Measurements from ENCODE around the gene C6orf132.

C6orf132 gene

DNA sequence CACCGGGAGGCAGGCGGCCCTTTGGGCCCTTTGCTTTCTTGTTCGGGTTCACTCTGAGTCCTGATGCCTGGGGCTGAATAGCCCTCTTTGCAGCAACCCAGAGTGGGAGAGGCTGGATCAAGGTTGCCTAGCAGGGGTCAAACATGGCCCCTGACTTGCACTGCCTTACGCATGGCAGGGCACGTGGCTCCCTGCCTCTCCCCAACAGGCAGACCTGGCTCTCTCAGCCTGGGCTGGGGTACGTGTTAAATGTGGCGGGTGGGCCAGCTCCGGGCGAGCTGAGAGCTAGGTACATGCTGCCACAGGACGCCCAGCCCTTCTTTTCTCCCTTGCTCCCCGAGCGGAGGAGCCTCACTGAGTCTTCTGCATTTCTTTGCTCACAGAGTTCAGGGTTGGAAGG, 7.3 kb downstream of the C6orf132 start:
- Mint-ChIP-seq H3K4me1 (ENCODE audit: low read depth) (peaks cover 6% of the 10 kb centered on the region), H3K36me3 (ENCODE audit: low read depth) (no peaks in the 10 kb centered on the region), H3K27me3 (ENCODE audit: low read depth) (peaks cover 13% of the 10 kb centered on the region), H3K9me3 (no peaks in the 10 kb centered on the region), H3K4me3 (no peak overlapping the region), H3K27ac (no peak overlapping the region)
- no peak for DNase-seq (ENCODE audit: low spot score)

DNA sequence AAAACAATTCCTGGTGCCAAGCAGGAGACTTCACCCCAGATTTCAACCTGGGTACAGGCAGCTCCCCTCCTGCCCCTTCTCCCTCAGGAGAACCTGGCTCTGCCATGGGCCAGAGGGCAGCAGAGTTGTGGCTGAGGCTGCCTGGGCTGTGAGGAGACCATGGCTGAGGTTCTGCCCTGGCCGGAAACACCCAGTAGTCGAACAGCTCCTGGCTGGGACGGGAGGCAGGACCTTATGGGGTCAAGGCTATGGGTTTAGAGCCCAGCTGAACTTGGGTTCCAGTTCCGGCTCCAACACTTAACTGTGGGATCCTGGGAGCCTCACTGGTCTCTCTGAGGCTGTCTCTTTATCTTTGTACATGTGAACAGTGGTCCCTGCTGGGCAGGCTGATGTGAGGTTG, 8.5 kb downstream of the C6orf132 start:
- Mint-ChIP-seq H3K4me1 (ENCODE audit: low read depth) (peaks cover 6% of the 10 kb centered on the region), H3K4me3 (no peak overlapping the region), H3K27ac (no peak overlapping the region), H3K9me3 (no peaks in the 10 kb centered on the region), H3K36me3 (ENCODE audit: low read depth) (no peaks in the 10 kb centered on the region), H3K27me3 (ENCODE audit: low read depth) (peaks cover under 1% of the 10 kb centered on the region)
- DNase-seq (ENCODE audit: low spot score), result no peak

GRCh38 chr6:42131531-42131930, 10.9 kb downstream of the C6orf132 start:
- Mint-ChIP-seq H3K27ac (no peak overlapping the region), H3K36me3 (ENCODE audit: low read depth) (no peaks in the 10 kb centered on the region), H3K27me3 (ENCODE audit: low read depth) (no peaks in the 10 kb centered on the region), H3K4me3 (no peak overlapping the region), H3K9me3 (no peaks in the 10 kb centered on the region), H3K4me1 (ENCODE audit: low read depth) (peaks cover 2% of the 10 kb centered on the region)
- DNase-seq (ENCODE audit: low spot score), result no peak

DNA sequence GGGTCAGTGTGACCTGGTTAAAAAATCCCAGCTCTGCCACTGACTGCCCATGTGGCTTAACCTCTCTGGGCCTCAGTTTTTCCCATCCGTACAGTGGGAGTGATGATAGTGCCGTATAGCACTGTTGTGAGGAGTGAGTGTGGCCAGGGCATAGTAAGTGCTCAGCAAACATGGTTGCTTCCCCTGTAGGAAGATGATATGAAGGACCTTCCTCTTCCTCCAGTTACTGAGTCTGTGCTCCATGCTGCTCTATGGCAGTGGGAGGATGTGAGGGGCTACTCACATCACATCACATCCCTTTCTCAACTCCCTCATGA, 13.1 kb downstream of the C6orf132 start:
- H3K4me3 Mint-ChIP-seq, result no peak overlapping the region
- H3K27me3 Mint-ChIP-seq (ENCODE audit: low read depth), result no peaks in the 10 kb centered on the region
- H3K36me3 Mint-ChIP-seq (ENCODE audit: low read depth), result no peaks in the 10 kb centered on the region
- H3K4me1 Mint-ChIP-seq (ENCODE audit: low read depth), result no peaks in the 10 kb centered on the region
- H3K27ac Mint-ChIP-seq, result no peak overlapping the region
- no peak for DNase-seq (ENCODE audit: low spot score)
- no peaks in the 10 kb centered on the region for H3K9me3 Mint-ChIP-seq

GRCh38 chr6:42128460-42129359, 13.7 kb downstream of the C6orf132 start:
- no peak for DNase-seq (ENCODE audit: low spot score)
- Mint-ChIP-seq H3K9me3 (no peaks in the 10 kb centered on the region), H3K36me3 (ENCODE audit: low read depth) (no peaks in the 10 kb centered on the region), H3K4me1 (ENCODE audit: low read depth) (no peaks in the 10 kb centered on the region), H3K27ac (no peak overlapping the region), H3K4me3 (no peak overlapping the region), H3K27me3 (ENCODE audit: low read depth) (no peaks in the 10 kb centered on the region)

GRCh38 chr6:42125663-42126062, 16.8 kb downstream of the C6orf132 start:
- H3K27ac Mint-ChIP-seq, result no peak overlapping the region

GRCh38 chr6:42125231-42125630, 17.2 kb downstream of the C6orf132 start:
- Mint-ChIP-seq H3K36me3 (ENCODE audit: low read depth) (no peaks in the 10 kb centered on the region), H3K4me3 (no peak overlapping the region), H3K27ac (no peak overlapping the region), H3K27me3 (ENCODE audit: low read depth) (no peaks in the 10 kb centered on the region), H3K4me1 (ENCODE audit: low read depth) (no peaks in the 10 kb centered on the region), H3K9me3 (no peaks in the 10 kb centered on the region)
- DNase-seq (ENCODE audit: low spot score), result no peak

More at GRCh38 chr6:42125663-42126062, 16.8 kb downstream of the C6orf132 start:
- Mint-ChIP-seq H3K4me1 (ENCODE audit: low read depth) (no peaks in the 10 kb centered on the region), H3K36me3 (ENCODE audit: low read depth) (no peaks in the 10 kb centered on the region), H3K4me3 (no peak overlapping the region), H3K9me3 (no peaks in the 10 kb centered on the region), H3K27me3 (ENCODE audit: low read depth) (no peaks in the 10 kb centered on the region)
- DNase-seq (ENCODE audit: low spot score), result no peak

DNA sequence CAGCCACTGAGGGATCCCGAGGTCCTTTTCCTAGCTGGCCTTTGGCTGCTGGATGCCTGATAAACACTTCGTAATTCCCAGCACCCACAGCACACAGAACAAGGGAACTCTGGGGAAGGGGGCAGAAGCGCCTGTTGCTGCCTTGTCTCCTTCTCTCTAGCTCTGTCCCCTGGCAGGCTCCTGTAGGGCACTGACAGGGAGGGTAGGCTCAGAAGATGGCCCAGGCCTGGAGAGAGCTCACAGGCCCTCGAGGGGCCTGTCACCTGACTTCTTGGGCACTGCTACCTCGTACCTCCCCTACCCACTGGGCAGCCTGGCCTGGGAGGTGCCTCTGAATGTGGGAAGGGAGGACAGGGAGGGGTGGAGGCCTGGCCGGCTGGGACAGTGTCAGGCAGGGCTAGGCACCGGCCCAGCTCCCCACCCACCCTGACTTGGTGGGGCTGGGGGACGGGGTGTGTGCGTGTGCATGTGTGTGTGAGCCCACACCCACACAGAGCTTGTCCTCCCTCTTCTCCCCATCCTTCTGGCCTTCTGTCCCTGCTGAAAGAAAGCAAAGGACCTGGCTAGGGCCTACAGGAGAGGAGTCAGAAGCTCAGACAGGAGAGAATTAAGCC, 18.1 kb downstream of the C6orf132 start:
- no peak overlapping the region for H3K4me3 Mint-ChIP-seq
- H3K4me1 Mint-ChIP-seq (ENCODE audit: low read depth), result no peaks in the 10 kb centered on the region
- no peak for DNase-seq (ENCODE audit: low spot score)
- H3K27ac Mint-ChIP-seq, result no peak overlapping the region
- no peaks in the 10 kb centered on the region for H3K27me3 Mint-ChIP-seq (ENCODE audit: low read depth)
- H3K36me3 Mint-ChIP-seq (ENCODE audit: low read depth), result no peaks in the 10 kb centered on the region
- no peaks in the 10 kb centered on the region for H3K9me3 Mint-ChIP-seq

GRCh38 chr6:42123379-42124103, 18.9 kb downstream of the C6orf132 start:
- H3K9me3 Mint-ChIP-seq, result no peaks in the 10 kb centered on the region
- H3K4me3 Mint-ChIP-seq, result no peak overlapping the region
- no peaks in the 10 kb centered on the region for H3K4me1 Mint-ChIP-seq (ENCODE audit: low read depth)
- no peak overlapping the region for H3K27ac Mint-ChIP-seq
- no peak for DNase-seq (ENCODE audit: low spot score)
- H3K36me3 Mint-ChIP-seq (ENCODE audit: low read depth), result no peaks in the 10 kb centered on the region
- no peaks in the 10 kb centered on the region for H3K27me3 Mint-ChIP-seq (ENCODE audit: low read depth)

- H3K27ac Mint-ChIP-seq, result no peak overlapping the region
- H3K4me3 Mint-ChIP-seq, result no peak overlapping the region
- no peak for DNase-seq (ENCODE audit: low spot score)
Observed at GRCh38 chr6:42120895-42121865, 21.2 kb downstream of the C6orf132 start.

DNA sequence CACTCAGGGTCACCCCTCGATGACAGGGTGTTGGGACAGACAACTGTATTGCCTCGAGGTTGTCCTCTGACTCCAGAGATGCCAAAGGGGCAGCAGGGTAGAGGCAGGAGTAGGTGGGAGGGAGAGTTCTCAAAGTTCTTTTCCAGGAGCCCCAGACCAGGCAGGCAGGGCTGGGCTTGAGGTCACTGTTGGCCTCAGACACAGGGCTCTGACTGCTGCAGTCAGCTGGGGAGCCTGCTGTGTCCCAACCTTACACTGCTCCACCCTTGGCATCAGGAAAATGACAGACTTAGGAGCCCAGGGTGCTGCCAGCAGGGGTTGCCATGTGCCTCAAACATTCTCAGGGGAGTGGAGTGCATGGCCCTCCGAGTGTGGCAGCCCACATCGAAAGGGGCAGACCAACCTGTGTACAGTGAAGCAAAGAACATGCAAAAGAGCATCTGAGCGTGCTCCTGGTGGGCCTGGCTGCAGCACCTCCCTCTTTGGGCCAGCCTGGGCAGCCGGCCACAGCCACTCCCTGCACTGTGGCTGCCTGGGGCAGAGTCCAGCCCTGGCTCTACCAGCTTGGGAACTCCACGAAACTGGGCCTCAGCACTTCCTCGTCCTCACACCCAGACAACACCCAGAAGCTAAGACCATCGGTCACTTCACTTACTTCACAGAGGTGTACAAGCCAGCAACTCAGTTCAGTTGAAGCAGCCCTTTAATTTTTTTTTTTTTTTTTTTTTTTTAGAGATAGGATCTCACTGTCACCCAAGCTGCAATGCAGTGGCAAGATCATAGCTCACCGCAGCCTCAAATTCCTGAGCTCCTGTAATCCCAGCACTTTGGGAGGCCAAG, 24.0 kb downstream of the C6orf132 start:
- no peak overlapping the region for H3K27ac Mint-ChIP-seq
- H3K4me1 Mint-ChIP-seq (ENCODE audit: low read depth), result no peaks in the 10 kb centered on the region
- no peaks in the 10 kb centered on the region for H3K9me3 Mint-ChIP-seq
- H3K27me3 Mint-ChIP-seq (ENCODE audit: low read depth), result peaks cover 10% of the 10 kb centered on the region
- DNase-seq (ENCODE audit: low spot score), result no peak
- H3K36me3 Mint-ChIP-seq (ENCODE audit: low read depth), result no peaks in the 10 kb centered on the region
- H3K4me3 Mint-ChIP-seq, result no peak overlapping the region

More at GRCh38 chr6:42120895-42121865, 21.2 kb downstream of the C6orf132 start:
- peaks cover 7% of the 10 kb centered on the region for H3K27me3 Mint-ChIP-seq (ENCODE audit: low read depth)
- no peaks in the 10 kb centered on the region for H3K9me3 Mint-ChIP-seq
- no peaks in the 10 kb centered on the region for H3K36me3 Mint-ChIP-seq (ENCODE audit: low read depth)
- H3K4me1 Mint-ChIP-seq (ENCODE audit: low read depth), result no peaks in the 10 kb centered on the region

- no peak overlapping the region for H3K4me3 Mint-ChIP-seq
- no peaks in the 10 kb centered on the region for H3K4me1 Mint-ChIP-seq (ENCODE audit: low read depth)
- no peak for DNase-seq (ENCODE audit: low spot score)
- H3K36me3 Mint-ChIP-seq (ENCODE audit: low read depth), result no peaks in the 10 kb centered on the region
- H3K27ac Mint-ChIP-seq, result no peak overlapping the region
- H3K9me3 Mint-ChIP-seq, result no peaks in the 10 kb centered on the region
- H3K27me3 Mint-ChIP-seq (ENCODE audit: low read depth), result peaks cover 10% of the 10 kb centered on the region
Observed at GRCh38 chr6:42117843-42118161, 24.6 kb downstream of the C6orf132 start.
